ENCODE data around the gene TMEM143. TPM values are rescaled to one million over a fixed set of nuclear protein-coding genes. Genes with fewer than 3 reads are reported as not detected.
A peak's percentile ranks its signal among the peaks of the same experiment; 100 is the strongest.

TMEM143 gene
- total and polyA plus RNA-seq, 2 of the 8 experiments (the other 6 are each of a cell fraction or from before 2014, with no cell fraction given), result 14.2 to 19.1 TPM

GRCh38 chr19:48332662-48333466 is 30.9 kb downstream of the TMEM143 start:
- no peaks in the 10 kb centered on the region for H3K79me1 ChIP-seq (ENCODE audit: low read depth, low read length)
- FAIRE-seq, result peak; percentile 82
- WGBS, 2 experiments (ENCODE audit: extremely low coverage in 1 of 2, insufficient coverage in 1 of 2, insufficient read length in 1 of 2, insufficient replicate concordance in 2 of 2, low coverage in 1 of 2, low lambda C conversion rate in 2 of 2, missing lambda C conversion rate in 1 of 2), result 4% methylated on average over 25 of the region's 25 CpGs; no CpG with 5 or more reads in 1 of the 2 experiments
- TF ChIP-seq ZNF274 (IDR thresholded peaks at IDR 0.05; ENCODE audit: borderline replicate concordance, extremely low read depth, low read length), result no peak
- no peak for TF ChIP-seq KDM1A (IDR thresholded peaks at IDR 0.05; ENCODE audit: borderline replicate concordance, low read length)
- no peak for TF ChIP-seq SIRT6 (IDR thresholded peaks at IDR 0.05; ENCODE audit: low read length)
- no peak for TF ChIP-seq RAD21 (IDR thresholded peaks at IDR 0.05 in 1 of 2, conservative IDR thresholded peaks at IDR 0.05 in 1 of 2; ENCODE audit: low read depth in 2 of 2, low read length in 2 of 2)
- TF ChIP-seq TAF1 (IDR thresholded peaks at IDR 0.05; ENCODE audit: low read depth, low read length), result no peak; the same call in 1 of the 2 replicates
- TF ChIP-seq FOSL1 (IDR thresholded peaks at IDR 0.05; ENCODE audit: insufficient read depth, low read depth, low read length), result no peak
- no peak for TF ChIP-seq SIX5 (IDR thresholded peaks at IDR 0.05; ENCODE audit: low read depth, low read length)
- TF ChIP-seq CHD1 (IDR thresholded peaks at IDR 0.05; ENCODE audit: low read depth, low read length), result no peak
- no peak for TF ChIP-seq MAX (IDR thresholded peaks at IDR 0.05)
- TF ChIP-seq SIN3A (conservative IDR thresholded peaks at IDR 0.05 in 1 of 2, IDR thresholded peaks at IDR 0.05 in 1 of 2; ENCODE audit: low read depth in 1 of 2, low read length in 2 of 2), result peak in 1 of 2 experiments; percentile 74; a peak in 1 of 4 replicates
- no peak for TF ChIP-seq CTBP2 (IDR thresholded peaks at IDR 0.05; ENCODE audit: borderline replicate concordance, insufficient read depth, insufficient read length, low read length)

More at GRCh38 chr19:48332662-48333466, 30.9 kb downstream of the TMEM143 start:
- no peak overlapping the region for H3K56ac ChIP-seq (replicated peaks; ENCODE audit: insufficient read length, low read depth, low read length)
- H4K91ac ChIP-seq (replicated peaks; ENCODE audit: insufficient read length, low read length), result no peak overlapping the region
- no peak overlapping the region; the same call in 1 of the 2 replicates for H4K8ac ChIP-seq (ENCODE audit: extremely low read depth, insufficient read depth, low read length)
- H2BK20ac ChIP-seq (ENCODE audit: low read length), result no peak overlapping the region
- peak overlapping the region; percentile 33 to 57 (median 42); a peak in 7 of 8 replicates for H3K4me3 ChIP-seq (ENCODE audit: extremely low read depth in 1 of 4, insufficient read depth in 2 of 4, low read depth in 3 of 4, low read length in 4 of 4)
- H2AK5ac ChIP-seq (ENCODE audit: low read depth, low read length), result no peak overlapping the region
- H2BK120ac ChIP-seq (replicated peaks; ENCODE audit: low read depth, low read length), result no peak overlapping the region
- POLR2A ChIA-PET (ENCODE audit: partially characterized antibody), result interaction anchor here (0.7 to 3.4 kb wide), 8 partner anchors 12 to 160 kb away, joined by 3 to 35 read pairs (median 4); partner anchors contain the start of genes EMP3, SYNGR4 and TMEM143
- peak in 1 of 2 experiments; percentile 83 for DNase-seq (ENCODE audit: low read depth in 1 of 2, low spot score in 2 of 2)
- no peak overlapping the region for H3K14ac ChIP-seq (ENCODE audit: insufficient read length)
- H3K79me2 ChIP-seq (ENCODE audit: control insufficient read depth in 1 of 2, insufficient read depth in 2 of 2, low read length in 2 of 2), result no peaks in the 10 kb centered on the region
- no peak overlapping the region for H3K27ac ChIP-seq (ENCODE audit: low read depth, low read length)
- peak overlapping the region; percentile 81 to 83 for H3K4me2 ChIP-seq (ENCODE audit: insufficient read depth in 1 of 2, low read depth in 2 of 2, low read length in 2 of 2)
- no peak overlapping the region for H2BK15ac ChIP-seq (ENCODE audit: low read length)
- no peaks in the 10 kb centered on the region for H3K36me3 ChIP-seq (ENCODE audit: control insufficient read depth in 2 of 4, insufficient read depth in 4 of 4, low read length in 3 of 4)
- H3K9ac ChIP-seq (replicated peaks in 1 of 4; ENCODE audit: extremely low read depth in 1 of 4, low read depth in 3 of 4, low read length in 3 of 4), result no peak overlapping the region; a peak in 2 of 7 replicates
- H3K4ac ChIP-seq (replicated peaks; ENCODE audit: insufficient read length, low read depth, low read length), result no peak overlapping the region
- H3K23me2 ChIP-seq (ENCODE audit: low read depth, low read length), result peaks cover 12% of the 10 kb centered on the region
- no peak overlapping the region for H2AFZ ChIP-seq (ENCODE audit: low read length)
- no peak overlapping the region for H4K5ac ChIP-seq (ENCODE audit: insufficient read length, low read depth, low read length)
- H2BK12ac ChIP-seq (ENCODE audit: low read depth, low read length), result no peak overlapping the region
- peaks cover 4 to 23% (median 10%) of the 10 kb centered on the region in 4 experiments for H3K4me1 ChIP-seq (replicated peaks in 1 of 4; ENCODE audit: control insufficient read depth in 3 of 4, insufficient read depth in 4 of 4, low read length in 3 of 4)
- H3K23ac ChIP-seq (ENCODE audit: insufficient read length), result no peak overlapping the region
- 0 out of 2 replicates have a peak overlapping the region, but pooled peaks have one; percentile 15 for H2BK5ac ChIP-seq (ENCODE audit: low read depth, low read length)
- H3K27me3 ChIP-seq (replicated peaks in 1 of 4; ENCODE audit: control insufficient read depth in 3 of 4, extremely low read depth in 1 of 4, insufficient read depth in 3 of 4, low read length in 3 of 4), result no peaks in the 10 kb centered on the region
- H3K9me3 ChIP-seq (ENCODE audit: insufficient read depth in 2 of 2, low read depth in 1 of 2, low read length in 1 of 2), result no peaks in the 10 kb centered on the region
- H4K20me1 ChIP-seq (replicated peaks in 1 of 2; ENCODE audit: control insufficient read depth in 1 of 2, insufficient read depth in 2 of 2, low read length in 2 of 2), result no peaks in the 10 kb centered on the region
- H3K18ac ChIP-seq (ENCODE audit: extremely low read depth, low read length), result no peak overlapping the region
- CTCF ChIA-PET (ENCODE audit: partially characterized antibody), result interaction anchor here (0.6 to 4.6 kb wide), 21 partner anchors 8 to 163 kb away, joined by 3 to 60 read pairs (median 4); partner anchors contain the start of genes EMP3 and KDELR1
